H9 (cell line): ENCODE data around the gene RBMS3. TPM values are rescaled to one million over a fixed set of nuclear protein-coding genes. Genes with fewer than 3 reads are reported as not detected.

Source experiments
- DNase-seq: peaks from one replicate; pipeline ENCODE4 v3.0.0-alpha.2; 2017
- H2AFZ ChIP-seq: one replicate; pipeline ENCODE4 v1.6.1; 2013; ENCODE audit warnings: mild to moderate bottlenecking, low read length, control low read depth, moderate library complexity
- H2AK5ac ChIP-seq: 2 replicates; pipeline ENCODE4 v1.6.1; 2013; ENCODE audit warnings: low read length, control low read depth, mixed read lengths; ENCODE audit not compliant: insufficient read length
- H2BK120ac ChIP-seq: one replicate; pipeline ENCODE4 v1.6.1; 2013; ENCODE audit warnings: low read depth, mild to moderate bottlenecking, low read length, control low read depth, inconsistent platforms; ENCODE audit not compliant: poor library complexity, severe bottlenecking
- H2BK12ac ChIP-seq: 2 replicates; pipeline ENCODE4 v1.6.1; 2013; ENCODE audit warnings: low read length, control low read depth, mixed read lengths, low read depth; ENCODE audit not compliant: insufficient read length
- H2BK15ac ChIP-seq: 2 replicates; pipeline ENCODE4 v1.6.1; 2013; ENCODE audit warnings: low read depth, low read length, control low read depth
- H2BK20ac ChIP-seq: one replicate; pipeline ENCODE4 v1.6.1; 2013; ENCODE audit warnings: low read depth, mild to moderate bottlenecking, low read length, control low read depth, inconsistent platforms; ENCODE audit not compliant: poor library complexity, severe bottlenecking
- H2BK5ac ChIP-seq: 2 replicates; pipeline ENCODE4 v1.6.1; 2013; ENCODE audit warnings: low read length, control low read depth, mixed read lengths; ENCODE audit not compliant: insufficient read length
- H3K14ac ChIP-seq: 2 replicates; pipeline ENCODE4 v1.6.1; 2013; ENCODE audit warnings: low read length, control low read depth; ENCODE audit not compliant: insufficient read depth
- H3K18ac ChIP-seq: 2 replicates; pipeline ENCODE4 v1.6.1; 2013; ENCODE audit warnings: low read depth, mild to moderate bottlenecking, mixed read lengths, low read length, control low read depth; ENCODE audit not compliant: insufficient read length
- H3K23ac ChIP-seq: 2 replicates; pipeline ENCODE4 v1.6.1; 2013; ENCODE audit warnings: low read length, control low read depth, mixed read lengths, low read depth; ENCODE audit not compliant: insufficient read length
- H3K23me2 ChIP-seq: 2 replicates; pipeline ENCODE4 v1.6.1; 2013; ENCODE audit warnings: low read depth, mild to moderate bottlenecking, mixed read lengths, low read length, control low read depth; ENCODE audit not compliant: insufficient read length, poor library complexity, severe bottlenecking
- H3K27ac ChIP-seq: 2 replicates; pipeline ENCODE4 v1.5.1; 2013; ENCODE audit warnings: low read length, control low read depth, mixed read lengths, low read depth; ENCODE audit not compliant: insufficient read length
- H3K27me3 ChIP-seq: 2 replicates; pipeline ENCODE4 v1.6.1; 2013; ENCODE audit warnings: low read length, control low read depth, inconsistent platforms; ENCODE audit not compliant: insufficient read depth
- H3K4ac ChIP-seq: 2 replicates; pipeline ENCODE4 v1.6.1; 2013; ENCODE audit warnings: low read depth, mild to moderate bottlenecking, control low read depth, inconsistent platforms, low read length, moderate library complexity
- H3K4me1 ChIP-seq: 2 replicates; pipeline ENCODE4 v1.6.1; 2013; ENCODE audit warnings: low read length, control low read depth, inconsistent platforms; ENCODE audit not compliant: insufficient read depth
- H3K4me2 ChIP-seq: 2 replicates; pipeline ENCODE4 v1.6.1; 2013; ENCODE audit warnings: low read length, control low read depth, mixed read lengths; ENCODE audit not compliant: insufficient read length, insufficient read depth
- H3K56ac ChIP-seq: 2 replicates; pipeline ENCODE4 v1.6.1; 2013; ENCODE audit warnings: low read depth, mild to moderate bottlenecking, mixed read lengths, low read length, control low read depth; ENCODE audit not compliant: insufficient read length
- H3K79me1 ChIP-seq: 2 replicates; pipeline ENCODE4 v1.6.1; 2013; ENCODE audit warnings: low read depth, mild to moderate bottlenecking, moderate library complexity, low read length, control low read depth, inconsistent platforms; ENCODE audit not compliant: insufficient read depth, poor library complexity, severe bottlenecking
- H3K79me2 ChIP-seq: 2 replicates; pipeline ENCODE4 v1.6.1; 2013; ENCODE audit warnings: low read length, control low read depth, inconsistent platforms; ENCODE audit not compliant: insufficient read depth
- H3K9ac ChIP-seq: 2 replicates; pipeline ENCODE4 v1.6.1; 2013; ENCODE audit warnings: low read length, control low read depth, mixed read lengths; ENCODE audit not compliant: insufficient read length; ENCODE audit errors: extremely low read depth
- H3K9me3 ChIP-seq: one replicate; pipeline ENCODE4 v1.6.1; 2013; ENCODE audit warnings: low read depth, low read length, inconsistent platforms; ENCODE audit not compliant: control insufficient read depth
- H3T11ph ChIP-seq: one replicate; pipeline ENCODE4 v1.6.1; 2013; ENCODE audit warnings: mild to moderate bottlenecking, low read length, control low read depth, inconsistent platforms
- H4K20me1 ChIP-seq: one replicate; pipeline ENCODE4 v1.6.1; 2013; ENCODE audit not compliant: control insufficient read depth, insufficient read length, insufficient read depth
- H4K5ac ChIP-seq: 2 replicates; pipeline ENCODE4 v1.6.1; 2013; ENCODE audit warnings: low read depth, mild to moderate bottlenecking, mixed read lengths, low read length, control low read depth; ENCODE audit not compliant: insufficient read length
- H4K8ac ChIP-seq: replicated peaks from 2 replicates; pipeline ENCODE4 v1.6.1; 2013; ENCODE audit warnings: low read length, control low read depth, mixed read lengths, low read depth; ENCODE audit not compliant: insufficient read length
- H4K91ac ChIP-seq: 2 replicates; pipeline ENCODE4 v1.6.1; 2013; ENCODE audit warnings: low read depth, mild to moderate bottlenecking, moderate library complexity, mixed read lengths, low read length, control low read depth; ENCODE audit not compliant: insufficient read length
- H3K27ac Mint-ChIP-seq, 3 experiments: 2 replicates in 2 of 3; 3 replicates in 1 of 3; pipeline ENCODE4 v1.8.0; 2020 to 2021; ENCODE audit warnings: mixed read lengths in 3 of 3, mild to moderate bottlenecking in 1 of 3, moderate library complexity in 1 of 3
- H3K27me3 Mint-ChIP-seq: 2 replicates; pipeline ENCODE4 v1.8.0; 2021; ENCODE audit warnings: low read depth, mild to moderate bottlenecking, moderate library complexity, mixed read lengths
- H3K36me3 Mint-ChIP-seq, 3 experiments: 2 replicates in 2 of 3; 3 replicates in 1 of 3; pipeline ENCODE4 v1.8.0; 2020 to 2021; ENCODE audit warnings: low read depth in 3 of 3, mixed read lengths in 3 of 3; ENCODE audit not compliant: insufficient read depth in 1 of 3
- H3K4me1 Mint-ChIP-seq, 2 experiments: 2 replicates each; pipeline ENCODE4 v1.8.0; 2020; ENCODE audit warnings: mixed read lengths in 2 of 2
- H3K4me3 Mint-ChIP-seq, 2 experiments: 2 replicates in 1 of 2; 3 replicates in 1 of 2; pipeline ENCODE4 v1.8.0; 2020 to 2021; ENCODE audit warnings: mild to moderate bottlenecking in 2 of 2, mixed read lengths in 2 of 2, moderate library complexity in 1 of 2
- H3K9me3 Mint-ChIP-seq, 2 experiments: 2 replicates in 1 of 2; 3 replicates in 1 of 2; pipeline ENCODE4 v1.8.0; 2020; ENCODE audit warnings: mild to moderate bottlenecking in 2 of 2, mixed read lengths in 2 of 2, moderate library complexity in 1 of 2
- CTCF ChIP-seq: fragments of 200-600 bp; sonication (generic); conservative IDR thresholded peaks from 3 replicates; pipeline ENCODE4 v1.8.0; 2021; ENCODE audit warnings: antibody characterized with exemption, mild to moderate bottlenecking
- total RNA-seq: library from RNA; stranded (reverse); gene quantifications from 2 replicates; pipeline ENCODE4 v1.2.1, GENCODE V29; 2021

RBMS3 gene
- total RNA-seq, 1 experiment from 2014 or later = 8.1 TPM

GRCh38 chr3:29590461-29590860 is 309.6 kb downstream of the RBMS3 start:
- Histone ChIP-seq H3K27ac (no peak overlapping the region), H3T11ph (no peak overlapping the region), H3K23me2 (no peaks in the 10 kb centered on the region), H3K23ac (no peak overlapping the region), H2BK120ac (no peak overlapping the region), H2AK5ac (no peak overlapping the region), H4K91ac (no peak overlapping the region), H2BK20ac (no peak overlapping the region), H3K4me1 (no peaks in the 10 kb centered on the region), H4K5ac (no peak overlapping the region), H2BK15ac (no peak overlapping the region), H2BK12ac (no peak overlapping the region), H3K79me2 (no peaks in the 10 kb centered on the region), H2BK5ac (no peak overlapping the region), H2AFZ (no peak overlapping the region), H3K56ac (no peak overlapping the region), H3K14ac (no peak overlapping the region), H3K9ac (no peak overlapping the region), H3K4ac (no peak overlapping the region), H3K9me3 (no peaks in the 10 kb centered on the region), H4K20me1 (no peaks in the 10 kb centered on the region), H3K79me1 (no peaks in the 10 kb centered on the region), H4K8ac (no peak overlapping the region), H3K4me2 (no peak overlapping the region), H3K27me3 (no peaks in the 10 kb centered on the region), H3K18ac (no peak overlapping the region)
- no peaks in the 10 kb centered on the region for H3K27me3 Mint-ChIP-seq
- no peak overlapping the region for H3K27ac Mint-ChIP-seq
- no peak for DNase-seq
- H3K4me1 Mint-ChIP-seq = no peaks in the 10 kb centered on the region
- TF ChIP-seq CTCF = no peak
- H3K4me3 Mint-ChIP-seq = no peak overlapping the region
- no peaks in the 10 kb centered on the region for H3K9me3 Mint-ChIP-seq
- no peaks in the 10 kb centered on the region for H3K36me3 Mint-ChIP-seq
